ENCODE measurements around the gene PIF1. TPM values are rescaled to one million over a fixed set of nuclear protein-coding genes. Genes with fewer than 3 reads are reported as not detected.

PIF1 gene
- total RNA-seq, 1 donor from 2014 or later, result 8.6 TPM

- Mint-ChIP-seq H3K36me3 (ENCODE audit: unreplicated experiment) (no peaks in the 10 kb centered on the region), H3K27ac (ENCODE audit: unreplicated experiment) (peak overlapping the region; percentile 91), H3K4me3 (ENCODE audit: unreplicated experiment) (peak overlapping the region; percentile 99), H3K4me1 (ENCODE audit: low read depth, unreplicated experiment) (peaks cover 19% of the 10 kb centered on the region), H3K27me3 (ENCODE audit: unreplicated experiment) (peaks cover 17% of the 10 kb centered on the region), H3K9me3 (ENCODE audit: unreplicated experiment) (peaks cover 14% of the 10 kb centered on the region)
- no peak for DNase-seq
- TF ChIP-seq CTCF (IDR thresholded peaks at IDR 0.05; ENCODE audit: partially characterized antibody, unreplicated experiment), result no peak
Measured at GRCh38 chr15:64842096-64842939, 16.9 kb upstream of the PIF1 start.

GRCh38 chr15:64841344-64842095 lies 16.1 kb upstream of the PIF1 start, which contains the start of gene PLEKHO2:
Gene PLEKHO2, plus strand, starts transcription at chr15:64841915. Its CDS starts 102 bp downstream, at chr15:64842017.
- peaks cover 17% of the 10 kb centered on the region for H3K27me3 Mint-ChIP-seq (ENCODE audit: unreplicated experiment)
- peak within 1 kb of the TSS; percentile 99 for H3K4me3 Mint-ChIP-seq (ENCODE audit: unreplicated experiment)
- H3K9me3 Mint-ChIP-seq (ENCODE audit: unreplicated experiment), result peaks cover 16% of the 10 kb centered on the region
- DNase-seq, result peak; percentile 95
- peak; percentile 17 for TF ChIP-seq CTCF (IDR thresholded peaks at IDR 0.05; ENCODE audit: partially characterized antibody, unreplicated experiment)
- peak within 1 kb of the TSS; percentile 91 for H3K27ac Mint-ChIP-seq (ENCODE audit: unreplicated experiment)
- peaks cover 19% of the 10 kb centered on the region for H3K4me1 Mint-ChIP-seq (ENCODE audit: low read depth, unreplicated experiment)
- H3K36me3 Mint-ChIP-seq (ENCODE audit: unreplicated experiment), result no peaks in the 10 kb centered on the region

GRCh38 chr15:64841060-64841343 lies 15.6 kb upstream of the PIF1 start:
- TF ChIP-seq CTCF (IDR thresholded peaks at IDR 0.05; ENCODE audit: partially characterized antibody, unreplicated experiment), result no peak
- H3K27me3 Mint-ChIP-seq (ENCODE audit: unreplicated experiment), result peaks cover 20% of the 10 kb centered on the region
- peak overlapping the region; percentile 84 for H3K4me3 Mint-ChIP-seq (ENCODE audit: unreplicated experiment)
- H3K9me3 Mint-ChIP-seq (ENCODE audit: unreplicated experiment), result peaks cover 14% of the 10 kb centered on the region
- peak overlapping the region; percentile 90 for H3K27ac Mint-ChIP-seq (ENCODE audit: unreplicated experiment)
- H3K4me1 Mint-ChIP-seq (ENCODE audit: low read depth, unreplicated experiment), result peaks cover 20% of the 10 kb centered on the region
- no peak for DNase-seq
- H3K36me3 Mint-ChIP-seq (ENCODE audit: unreplicated experiment), result no peaks in the 10 kb centered on the region

GRCh38 chr15:64837502-64837901 lies 12.1 kb upstream of the PIF1 start:
- Mint-ChIP-seq H3K4me1 (ENCODE audit: low read depth, unreplicated experiment) (peaks cover 7% of the 10 kb centered on the region), H3K9me3 (ENCODE audit: unreplicated experiment) (peaks cover 8% of the 10 kb centered on the region), H3K27me3 (ENCODE audit: unreplicated experiment) (peaks cover 21% of the 10 kb centered on the region), H3K27ac (ENCODE audit: unreplicated experiment) (no peak overlapping the region), H3K36me3 (ENCODE audit: unreplicated experiment) (no peaks in the 10 kb centered on the region), H3K4me3 (ENCODE audit: unreplicated experiment) (no peak overlapping the region)
- DNase-seq, result no peak
- TF ChIP-seq CTCF (IDR thresholded peaks at IDR 0.05; ENCODE audit: partially characterized antibody, unreplicated experiment), result no peak

Measured in glutamatergic neuron (in vitro differentiated cells).